A673 (cell line): Measurements from ENCODE around the gene HMGCS1. TPM values are rescaled to one million over a fixed set of nuclear protein-coding genes. Genes with fewer than 3 reads are reported as not detected.
"Not testable (repeated sequence)": the region's sequence is repeated elsewhere in the genome, so short reads cannot be mapped to it uniquely, and the experiment has no call there.

Experiments
- BruUV-seq: library from RNA; stranded (reverse); fragments of 400-500 nt; replicated peaks from 2 replicates; lab custom pipeline; 2021; lab: Mats Ljungman, UMichigan
- CTCF ChIA-PET: fragments of 300-600 bp; sonication (Branson Sonifier 250); formaldehyde crosslinking; loops from one replicate; lab custom pipeline; 2022; ENCODE audit warnings: antibody characterized with exemption; lab: Charles Lee
- POLR2A ChIA-PET: fragments of 300-600 bp; sonication (Branson Sonifier 250); formaldehyde crosslinking; loops from one replicate; lab custom pipeline; 2022; ENCODE audit warnings: antibody characterized with exemption; ENCODE audit not compliant: low non-redundant PET; lab: Charles Lee
- DNase-seq: peaks from one replicate; pipeline ENCODE4 v3.0.0-alpha.2; 2015; ENCODE audit warnings: low spot score
- H3K27ac ChIP-seq: fragments of 200-600 bp; sonication (generic); 2 replicates; pipeline ENCODE4 v1.5.1; 2016; ENCODE audit warnings: mixed run types, low read depth, mild to moderate bottlenecking, mixed read lengths, antibody characterized with exemption, low read length; ENCODE audit not compliant: poor library complexity, severe bottlenecking
- H3K27me3 ChIP-seq: fragments of 200-600 bp; sonication (generic); replicated peaks from 2 replicates; pipeline ENCODE4 v1.6.1; 2017; ENCODE audit warnings: mixed run types, low read depth, mild to moderate bottlenecking, mixed read lengths, antibody characterized with exemption, low read length; ENCODE audit not compliant: insufficient read depth, poor library complexity
- H3K36me3 ChIP-seq: fragments of 200-600 bp; sonication (generic); 2 replicates; pipeline ENCODE4 v1.6.1; 2016; ENCODE audit warnings: mixed run types, mild to moderate bottlenecking, mixed read lengths, antibody characterized with exemption, low read length; ENCODE audit not compliant: insufficient read depth, poor library complexity, severe bottlenecking
- H3K4me1 ChIP-seq: fragments of 200-600 bp; sonication (generic); 2 replicates; pipeline ENCODE4 v1.6.1; 2017; ENCODE audit warnings: mixed run types, mild to moderate bottlenecking, mixed read lengths, antibody characterized with exemption, low read length; ENCODE audit not compliant: insufficient read depth, poor library complexity, severe bottlenecking
- H3K4me3 ChIP-seq: fragments of 200-600 bp; sonication (generic); 2 replicates; pipeline ENCODE4 v1.5.1; 2016; ENCODE audit warnings: low read depth, mixed run types, mild to moderate bottlenecking, mixed read lengths, low read length; ENCODE audit not compliant: poor library complexity, severe bottlenecking
- H3K9me3 ChIP-seq: fragments of 200-600 bp; sonication (generic); 2 replicates; pipeline ENCODE4 v1.6.1; 2016; ENCODE audit warnings: mixed run types, low read depth, mild to moderate bottlenecking, mixed read lengths, antibody characterized with exemption, low read length; ENCODE audit not compliant: poor library complexity, severe bottlenecking
- EZH2 ChIP-seq: fragments of 200-600 bp; sonication (generic); IDR thresholded peaks from 2 replicates; pipeline ENCODE4 v1.6.1; 2017; ENCODE audit warnings: borderline replicate concordance, low read depth, mild to moderate bottlenecking, mixed read lengths, antibody characterized with exemption, low read length; ENCODE audit not compliant: poor library complexity, severe bottlenecking
- intact Hi-C: fragments of 100-400 bp; cut with micrococcal nuclease; formaldehyde crosslinking; loops from one replicate; pipeline ENCODE4 v1.10.0; 2022; ENCODE audit not compliant: unreplicated experiment
- total RNA-seq: library from RNA; stranded (reverse); gene quantifications from 2 replicates; pipeline ENCODE4 v1.2.3, GENCODE V29; 2021
- TF ChIP-seq, protein P1 (sequence below): fragments of 300-800, 200-600 bp; sonication (generic); conservative IDR thresholded peaks from 2 replicates; pipeline ENCODE4 v1.5.1; 2017; ENCODE audit warnings: low read depth, mild to moderate bottlenecking, antibody characterized with exemption, low read length, moderate library complexity, mixed read lengths

Gene HMGCS1
- total RNA-seq, 1 experiment from 2014 or later: 162 TPM

GRCh38 chr5:43336159-43336558, 22.9 kb upstream of the HMGCS1 start:
- ChIA-PET CTCF (no interaction called here), POLR2A (no interaction called here)
- H3K9me3 ChIP-seq: peaks cover 14% of the 10 kb centered on the region
- peaks cover 16% of the 10 kb centered on the region for H3K27me3 ChIP-seq
- TF ChIP-seq, protein P1, sequence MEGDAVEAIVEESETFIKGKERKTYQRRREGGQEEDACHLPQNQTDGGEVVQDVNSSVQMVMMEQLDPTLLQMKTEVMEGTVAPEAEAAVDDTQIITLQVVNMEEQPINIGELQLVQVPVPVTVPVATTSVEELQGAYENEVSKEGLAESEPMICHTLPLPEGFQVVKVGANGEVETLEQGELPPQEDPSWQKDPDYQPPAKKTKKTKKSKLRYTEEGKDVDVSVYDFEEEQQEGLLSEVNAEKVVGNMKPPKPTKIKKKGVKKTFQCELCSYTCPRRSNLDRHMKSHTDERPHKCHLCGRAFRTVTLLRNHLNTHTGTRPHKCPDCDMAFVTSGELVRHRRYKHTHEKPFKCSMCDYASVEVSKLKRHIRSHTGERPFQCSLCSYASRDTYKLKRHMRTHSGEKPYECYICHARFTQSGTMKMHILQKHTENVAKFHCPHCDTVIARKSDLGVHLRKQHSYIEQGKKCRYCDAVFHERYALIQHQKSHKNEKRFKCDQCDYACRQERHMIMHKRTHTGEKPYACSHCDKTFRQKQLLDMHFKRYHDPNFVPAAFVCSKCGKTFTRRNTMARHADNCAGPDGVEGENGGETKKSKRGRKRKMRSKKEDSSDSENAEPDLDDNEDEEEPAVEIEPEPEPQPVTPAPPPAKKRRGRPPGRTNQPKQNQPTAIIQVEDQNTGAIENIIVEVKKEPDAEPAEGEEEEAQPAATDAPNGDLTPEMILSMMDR: no peak
- TF ChIP-seq EZH2: no peak
- H3K27ac ChIP-seq: no peak overlapping the region
- intact Hi-C loops: no loop called here
- no peaks in the 10 kb centered on the region for H3K4me1 ChIP-seq
- no TSS peak for BruUV-seq
- no peaks in the 10 kb centered on the region for H3K36me3 ChIP-seq
- no peak overlapping the region for H3K4me3 ChIP-seq
- no peak for DNase-seq

GRCh38 chr5:43335681-43336080, 22.5 kb upstream of the HMGCS1 start:
- H3K27ac ChIP-seq: no peak overlapping the region
- intact Hi-C loops: no loop called here
- no peak overlapping the region for H3K4me3 ChIP-seq
- H3K36me3 ChIP-seq: no peaks in the 10 kb centered on the region
- POLR2A ChIA-PET: no interaction called here
- H3K9me3 ChIP-seq: peaks cover 11% of the 10 kb centered on the region
- DNase-seq: no peak
- CTCF ChIA-PET: no interaction called here
- peaks cover 17% of the 10 kb centered on the region for H3K27me3 ChIP-seq
- H3K4me1 ChIP-seq: no peaks in the 10 kb centered on the region
- no peak for TF ChIP-seq EZH2
- TF ChIP-seq, protein P1: no peak
- BruUV-seq: no TSS peak

GRCh38 chr5:43332401-43332800, 19.2 kb upstream of the HMGCS1 start:
- H3K4me3 ChIP-seq: no peak overlapping the region
- TF ChIP-seq, protein P1: no peak
- no peak for TF ChIP-seq EZH2
- no peak overlapping the region for H3K27ac ChIP-seq
- no peak for DNase-seq
- ChIA-PET POLR2A (no interaction called here), CTCF (no interaction called here)
- H3K36me3 ChIP-seq: no peaks in the 10 kb centered on the region
- intact Hi-C loops: no loop called here
- H3K27me3 ChIP-seq: peaks cover 17% of the 10 kb centered on the region
- H3K4me1 ChIP-seq: no peaks in the 10 kb centered on the region
- peaks cover 11% of the 10 kb centered on the region for H3K9me3 ChIP-seq
- no TSS peak for BruUV-seq

DNA sequence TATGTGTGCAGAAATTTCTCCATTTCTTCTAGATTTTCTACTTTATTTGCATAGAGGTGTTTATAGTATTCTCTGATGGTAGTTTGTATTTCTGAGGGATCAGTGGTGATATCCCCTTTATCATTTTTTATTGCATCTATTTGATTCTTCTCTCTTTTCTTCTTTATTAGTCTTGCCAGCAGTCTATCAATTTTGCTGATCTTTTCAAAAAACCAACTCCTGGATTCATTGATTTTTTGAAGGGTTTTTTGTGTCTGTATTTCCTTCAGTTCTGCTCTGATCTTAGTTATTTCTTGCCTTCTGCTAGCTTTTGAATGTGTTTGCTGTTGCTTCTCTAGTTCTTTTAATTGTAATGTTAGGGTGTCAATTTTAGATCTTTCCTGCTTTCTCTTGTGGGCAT, 12.4 kb upstream of the HMGCS1 start:
- DNase-seq, H3K4me3 ChIP-seq, BruUV-seq, H3K4me1 ChIP-seq, H3K9me3 ChIP-seq, POLR2A ChIA-PET, intact Hi-C loops, H3K27me3 ChIP-seq, H3K36me3 ChIP-seq, CTCF ChIA-PET, H3K27ac ChIP-seq: not testable (repeated sequence)

- intact Hi-C loops, DNase-seq, POLR2A ChIA-PET: not testable (repeated sequence)
Observed at GRCh38 chr5:43323488-43323887, 10.3 kb upstream of the HMGCS1 start.

More at GRCh38 chr5:43323488-43323887, 10.3 kb upstream of the HMGCS1 start:
- BruUV-seq, H3K27ac ChIP-seq, H3K4me1 ChIP-seq, H3K36me3 ChIP-seq, H3K9me3 ChIP-seq, CTCF ChIA-PET, H3K27me3 ChIP-seq, H3K4me3 ChIP-seq: not testable (repeated sequence)
